K562 (cell line): Measurements from ENCODE around the gene IL27RA. TPM values are rescaled to one million over a fixed set of nuclear protein-coding genes. Genes with fewer than 3 reads are reported as not detected.

Experiments used
- ARID3B ChIP-seq: fragments of 250-450 bp; sonication (Bioruptor Pico); IDR thresholded peaks from 2 replicates; pipeline ENCODE4 v1.4.0; 2020; ENCODE audit warnings: borderline replicate concordance
- FOXK1 ChIP-seq: sonication (generic); formaldehyde crosslinking; IDR thresholded peaks from 2 replicates; pipeline ENCODE4 v1.8.0; 2022; ENCODE audit warnings: missing genetic modification reagents, mild to moderate bottlenecking, borderline replicate concordance
- KAT8 ChIP-seq: fragments of 450-650 bp; IDR thresholded peaks from 2 replicates; pipeline ENCODE4 v1.6.1; 2016; ENCODE audit warnings: low read depth, mild to moderate bottlenecking
- MED1 ChIP-seq: sonication (generic); formaldehyde crosslinking; IDR thresholded peaks from 2 replicates; pipeline ENCODE4 v1.8.1; 2023; ENCODE audit warnings: missing genetic modification reagents, borderline replicate concordance
- MEIS2 ChIP-seq: fragments of 450-650 bp; IDR thresholded peaks from 2 replicates; pipeline ENCODE4 v1.6.1; 2014; ENCODE audit warnings: mild to moderate bottlenecking; ENCODE audit not compliant: partially characterized antibody
- NR3C1 ChIP-seq: sonication (generic); formaldehyde crosslinking; IDR thresholded peaks from 2 replicates; pipeline ENCODE4 v1.8.1; 2022; ENCODE audit warnings: missing genetic modification reagents
- PTBP1 ChIP-seq: fragments of 200-400 bp; formaldehyde crosslinking; IDR thresholded peaks from 2 replicates; pipeline ENCODE4 v1.6.1; 2017; ENCODE audit warnings: low read depth, low read length
- RAD51 ChIP-seq: fragments of 450-650 bp; IDR thresholded peaks from 2 replicates; pipeline ENCODE4 v1.7.1; 2016; ENCODE audit warnings: low read depth, mild to moderate bottlenecking, borderline replicate concordance
- RNF2 ChIP-seq: sonication (generic); IDR thresholded peaks from 2 replicates; pipeline ENCODE4 v1.6.1; 2016
- STAT5B ChIP-seq: fragments of 250-450 bp; sonication (Bioruptor Pico); IDR thresholded peaks from 2 replicates; pipeline ENCODE4 v1.8.0; 2021; ENCODE audit warnings: mild to moderate bottlenecking, inconsistent platforms
- TBL1XR1 ChIP-seq, 2 experiments: IDR thresholded peaks; 2 replicates each; pipeline ENCODE4 v1.6.1; 2012; ENCODE audit warnings: improper control_type of control experiment in 2 of 2, low read length in 2 of 2, mild to moderate bottlenecking in 1 of 2
- TCFL5 ChIP-seq: fragments of 250-450 bp; sonication (Bioruptor Pico); conservative IDR thresholded peaks from 2 replicates; pipeline ENCODE4 v1.6.1; 2021; ENCODE audit warnings: mild to moderate bottlenecking, moderate library complexity, matching md5 sums
- THRA ChIP-seq: fragments of 450-650 bp; IDR thresholded peaks from 2 replicates; pipeline ENCODE4 v1.6.1; 2017; ENCODE audit warnings: mild to moderate bottlenecking, moderate library complexity
- ZNF140 ChIP-seq: fragments of 250-450 bp; sonication (Bioruptor Pico); IDR thresholded peaks from 2 replicates; pipeline ENCODE4 v1.8.0; 2021; ENCODE audit warnings: moderate library complexity, mild to moderate bottlenecking, inconsistent platforms
- ZNF239 ChIP-seq: fragments of 250-450 bp; sonication (Bioruptor Pico); IDR thresholded peaks from 2 replicates; pipeline ENCODE4 v1.4.0; 2020; ENCODE audit warnings: mild to moderate bottlenecking
- ZNF699 ChIP-seq: fragments of 250-450 bp; sonication (Bioruptor Pico); IDR thresholded peaks from 2 replicates; pipeline ENCODE4 v1.8.0; 2021; ENCODE audit warnings: mild to moderate bottlenecking, moderate library complexity; ENCODE audit not compliant: insufficient replicate concordance
- polyA plus RNA-seq, 8 experiments: library from polyadenylated mRNA; depleted of rRNA in 4 of 8; stranded (reverse) in 5 of 8; unstranded in 3 of 8; fragments of >200 nt; fragmentation: Nextera tagmentation in 2 of 8; fragmentation: Illumina TruSeq in 1 of 8; extraction: Ambion mirVana in 2 of 8; extraction: Trizol in 1 of 8; gene quantifications; 2 replicates each; pipeline versions ENCODE4 v1.2.1 to v1.2.3, GENCODE V29; 2011 to 2014; ENCODE audit warnings: inconsistent platforms in 1 of 8, missing spikeins in 1 of 8
- total RNA-seq, 7 experiments: library from RNA; depleted of rRNA in 6 of 7; stranded (reverse); fragments of >200 nt in 6 of 7; fragmentation: Illumina TruSeq in 2 of 7; extraction: Trizol in 2 of 7; gene quantifications; 2 replicates each; pipeline versions ENCODE4 v1.2.1 to v1.2.3, GENCODE V29; 2011 to 2021; ENCODE audit warnings: low replicate concordance in 1 of 7
- TF ChIP-seq, protein P1 (sequence below): fragments of 250-450 bp; sonication (Bioruptor Pico); IDR thresholded peaks from 2 replicates; pipeline ENCODE4 v1.4.0; 2020; ENCODE audit warnings: mild to moderate bottlenecking, moderate library complexity, borderline replicate concordance
- TF ChIP-seq, protein P2 (sequence below): fragments of 250-450 bp; sonication (Bioruptor Pico); IDR thresholded peaks from 2 replicates; pipeline ENCODE4 v1.4.0; 2020

IL27RA gene
- total and polyA plus RNA-seq, 9 of the 15 experiments (the other 6 are each of a cell fraction or from before 2014, with no cell fraction given), result 1.9 to 15.9 (median 12.0) TPM

- TF ChIP-seq MEIS2 (no peak), RAD51 (no peak), THRA (no peak), FOXK1 (no peak), MED1 (CRISPR knock-in tag) (no peak), PTBP1 (no peak), ZNF699 (CRISPR knock-in tag) (no peak), ZNF239 (CRISPR knock-in tag) (no peak), KAT8 (no peak), ZNF140 (CRISPR knock-in tag) (no peak), TCFL5 (CRISPR knock-in tag) (no peak), RNF2 (no peak), ARID3B (no peak), STAT5B (CRISPR knock-in tag) (no peak), TBL1XR1 (IDR thresholded peaks at IDR 0.05; ENCODE audit: low read length in 2 of 2) (no peak), NR3C1 (no peak)
- TF ChIP-seq, protein P1, sequence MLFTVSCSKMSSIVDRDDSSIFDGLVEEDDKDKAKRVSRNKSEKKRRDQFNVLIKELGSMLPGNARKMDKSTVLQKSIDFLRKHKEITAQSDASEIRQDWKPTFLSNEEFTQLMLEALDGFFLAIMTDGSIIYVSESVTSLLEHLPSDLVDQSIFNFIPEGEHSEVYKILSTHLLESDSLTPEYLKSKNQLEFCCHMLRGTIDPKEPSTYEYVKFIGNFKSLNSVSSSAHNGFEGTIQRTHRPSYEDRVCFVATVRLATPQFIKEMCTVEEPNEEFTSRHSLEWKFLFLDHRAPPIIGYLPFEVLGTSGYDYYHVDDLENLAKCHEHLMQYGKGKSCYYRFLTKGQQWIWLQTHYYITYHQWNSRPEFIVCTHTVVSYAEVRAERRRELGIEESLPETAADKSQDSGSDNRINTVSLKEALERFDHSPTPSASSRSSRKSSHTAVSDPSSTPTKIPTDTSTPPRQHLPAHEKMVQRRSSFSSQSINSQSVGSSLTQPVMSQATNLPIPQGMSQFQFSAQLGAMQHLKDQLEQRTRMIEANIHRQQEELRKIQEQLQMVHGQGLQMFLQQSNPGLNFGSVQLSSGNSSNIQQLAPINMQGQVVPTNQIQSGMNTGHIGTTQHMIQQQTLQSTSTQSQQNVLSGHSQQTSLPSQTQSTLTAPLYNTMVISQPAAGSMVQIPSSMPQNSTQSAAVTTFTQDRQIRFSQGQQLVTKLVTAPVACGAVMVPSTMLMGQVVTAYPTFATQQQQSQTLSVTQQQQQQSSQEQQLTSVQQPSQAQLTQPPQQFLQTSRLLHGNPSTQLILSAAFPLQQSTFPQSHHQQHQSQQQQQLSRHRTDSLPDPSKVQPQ (CRISPR knock-in tag), result no peak
- TF ChIP-seq, protein P2, sequence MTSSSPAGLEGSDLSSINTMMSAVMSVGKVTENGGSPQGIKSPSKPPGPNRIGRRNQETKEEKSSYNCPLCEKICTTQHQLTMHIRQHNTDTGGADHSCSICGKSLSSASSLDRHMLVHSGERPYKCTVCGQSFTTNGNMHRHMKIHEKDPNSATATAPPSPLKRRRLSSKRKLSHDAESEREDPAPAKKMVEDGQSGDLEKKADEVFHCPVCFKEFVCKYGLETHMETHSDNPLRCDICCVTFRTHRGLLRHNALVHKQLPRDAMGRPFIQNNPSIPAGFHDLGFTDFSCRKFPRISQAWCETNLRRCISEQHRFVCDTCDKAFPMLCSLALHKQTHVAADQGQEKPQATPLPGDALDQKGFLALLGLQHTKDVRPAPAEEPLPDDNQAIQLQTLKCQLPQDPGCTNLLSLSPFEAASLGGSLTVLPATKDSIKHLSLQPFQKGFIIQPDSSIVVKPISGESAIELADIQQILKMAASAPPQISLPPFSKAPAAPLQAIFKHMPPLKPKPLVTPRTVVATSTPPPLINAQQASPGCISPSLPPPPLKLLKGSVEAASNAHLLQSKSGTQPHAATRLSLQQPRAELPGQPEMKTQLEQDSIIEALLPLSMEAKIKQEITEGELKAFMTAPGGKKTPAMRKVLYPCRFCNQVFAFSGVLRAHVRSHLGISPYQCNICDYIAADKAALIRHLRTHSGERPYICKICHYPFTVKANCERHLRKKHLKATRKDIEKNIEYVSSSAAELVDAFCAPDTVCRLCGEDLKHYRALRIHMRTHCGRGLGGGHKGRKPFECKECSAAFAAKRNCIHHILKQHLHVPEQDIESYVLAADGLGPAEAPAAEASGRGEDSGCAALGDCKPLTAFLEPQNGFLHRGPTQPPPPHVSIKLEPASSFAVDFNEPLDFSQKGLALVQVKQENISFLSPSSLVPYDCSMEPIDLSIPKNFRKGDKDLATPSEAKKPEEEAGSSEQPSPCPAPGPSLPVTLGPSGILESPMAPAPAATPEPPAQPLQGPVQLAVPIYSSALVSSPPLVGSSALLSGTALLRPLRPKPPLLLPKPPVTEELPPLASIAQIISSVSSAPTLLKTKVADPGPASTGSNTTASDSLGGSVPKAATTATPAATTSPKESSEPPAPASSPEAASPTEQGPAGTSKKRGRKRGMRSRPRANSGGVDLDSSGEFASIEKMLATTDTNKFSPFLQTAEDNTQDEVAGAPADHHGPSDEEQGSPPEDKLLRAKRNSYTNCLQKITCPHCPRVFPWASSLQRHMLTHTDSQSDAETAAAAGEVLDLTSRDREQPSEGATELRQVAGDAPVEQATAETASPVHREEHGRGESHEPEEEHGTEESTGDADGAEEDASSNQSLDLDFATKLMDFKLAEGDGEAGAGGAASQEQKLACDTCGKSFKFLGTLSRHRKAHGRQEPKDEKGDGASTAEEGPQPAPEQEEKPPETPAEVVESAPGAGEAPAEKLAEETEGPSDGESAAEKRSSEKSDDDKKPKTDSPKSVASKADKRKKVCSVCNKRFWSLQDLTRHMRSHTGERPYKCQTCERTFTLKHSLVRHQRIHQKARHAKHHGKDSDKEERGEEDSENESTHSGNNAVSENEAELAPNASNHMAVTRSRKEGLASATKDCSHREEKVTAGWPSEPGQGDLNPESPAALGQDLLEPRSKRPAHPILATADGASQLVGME (CRISPR knock-in tag), result no peak
Observed at GRCh38 chr19:14073261-14073924, 41.8 kb downstream of the IL27RA start (continued).
